CD4-positive, alpha-beta memory T cell (primary cell): ENCODE results near the gene AOPEP. TPM values are rescaled to one million over a fixed set of nuclear protein-coding genes. Genes with fewer than 3 reads are reported as not detected.

Experiments
- CTCF ChIA-PET: fragments of 350-600 bp; sonication (Branson Sonifier 250); formaldehyde crosslinking; loops from one replicate; lab custom pipeline; 2021; ENCODE audit warnings: inconsistent platforms; ENCODE audit not compliant: partially characterized antibody; lab: Charles Lee
- POLR2A ChIA-PET: fragments of 350-600 bp; sonication (Branson Sonifier 250); formaldehyde crosslinking; loops from one replicate; lab custom pipeline; 2021; ENCODE audit not compliant: partially characterized antibody; lab: Charles Lee
- DNase-seq, 5 donors: peaks; one replicate each; pipeline versions ENCODE4 v3.0.0 to v3.0.0-alpha.2; 2020 to 2022; ENCODE audit warnings: mixed read lengths in 1 of 5
- H3K27ac ChIP-seq: one replicate; pipeline ENCODE4 v1.7.0; 2013; ENCODE audit warnings: low read depth, low read length
- H3K27me3 ChIP-seq: 2 replicates; pipeline ENCODE4 v1.7.0; 2013; ENCODE audit warnings: mild to moderate bottlenecking, low read length, moderate library complexity; ENCODE audit not compliant: insufficient read depth
- H3K36me3 ChIP-seq: 2 replicates; pipeline ENCODE4 v1.7.0; 2013; ENCODE audit warnings: mild to moderate bottlenecking, low read length, moderate library complexity; ENCODE audit not compliant: insufficient read depth
- H3K4me1 ChIP-seq: 2 replicates; pipeline ENCODE4 v1.7.0; 2013; ENCODE audit warnings: mild to moderate bottlenecking, low read length, moderate library complexity; ENCODE audit not compliant: insufficient read depth
- H3K4me3 ChIP-seq, 2 donors: one replicate each; pipeline ENCODE4 v1.7.0; 2013; ENCODE audit warnings: low read length in 2 of 2, mild to moderate bottlenecking in 1 of 2
- H3K9me3 ChIP-seq, 2 donors: one replicate each; pipeline ENCODE4 v1.7.0; 2013; ENCODE audit warnings: low read length in 2 of 2, control low read depth in 1 of 2; ENCODE audit not compliant: control insufficient read depth in 1 of 2
- H3K27ac Mint-ChIP-seq, 7 donors: one replicate each; pipeline ENCODE4 v1.8.0; 2020 to 2021; ENCODE audit warnings: mixed read lengths in 7 of 7, mild to moderate bottlenecking in 6 of 7, inconsistent platforms in 3 of 7, moderate library complexity in 3 of 7
- H3K27me3 Mint-ChIP-seq, 2 donors: one replicate each; pipeline ENCODE4 v1.8.0; 2020 to 2021; ENCODE audit warnings: mixed read lengths in 2 of 2
- H3K36me3 Mint-ChIP-seq, 2 donors: one replicate each; pipeline ENCODE4 v1.8.0; 2020 to 2021; ENCODE audit warnings: mixed read lengths in 2 of 2, inconsistent platforms in 1 of 2, mild to moderate bottlenecking in 1 of 2
- H3K4me1 Mint-ChIP-seq, 4 donors: one replicate each; pipeline ENCODE4 v1.8.0; 2020 to 2021; ENCODE audit warnings: mixed read lengths in 4 of 4, mild to moderate bottlenecking in 1 of 4
- H3K4me3 Mint-ChIP-seq, 8 donors: one replicate each; pipeline ENCODE4 v1.8.0; 2020 to 2021; ENCODE audit warnings: mixed read lengths in 8 of 8, mild to moderate bottlenecking in 7 of 8, moderate library complexity in 6 of 8, inconsistent platforms in 3 of 8
- H3K9me3 Mint-ChIP-seq, 8 donors: one replicate each; pipeline ENCODE4 v1.8.0; 2020 to 2021; ENCODE audit warnings: mixed read lengths in 8 of 8, mild to moderate bottlenecking in 5 of 8, inconsistent platforms in 3 of 8, moderate library complexity in 1 of 8
- intact Hi-C: fragments of 100-400 bp; cut with micrococcal nuclease; formaldehyde crosslinking; loops from one replicate; pipeline ENCODE4 v1.15.1; 2023
- polyA plus RNA-seq, 2 donors: library from polyadenylated mRNA; unstranded; fragments of 300-500 nt; fragmentation: Illumina TruSeq; gene quantifications; one replicate each; pipeline ENCODE4 v1.2.3, GENCODE V29; 2021
- total RNA-seq, 2 experiments: library from RNA; stranded (reverse); gene quantifications; one replicate each; pipeline ENCODE4 v1.2.3, GENCODE V29; 2021

The AOPEP gene
- total and polyA plus RNA-seq, 4 experiments from 2014 or later = 3.1 to 11.7 (median 7.6) TPM

DNA sequence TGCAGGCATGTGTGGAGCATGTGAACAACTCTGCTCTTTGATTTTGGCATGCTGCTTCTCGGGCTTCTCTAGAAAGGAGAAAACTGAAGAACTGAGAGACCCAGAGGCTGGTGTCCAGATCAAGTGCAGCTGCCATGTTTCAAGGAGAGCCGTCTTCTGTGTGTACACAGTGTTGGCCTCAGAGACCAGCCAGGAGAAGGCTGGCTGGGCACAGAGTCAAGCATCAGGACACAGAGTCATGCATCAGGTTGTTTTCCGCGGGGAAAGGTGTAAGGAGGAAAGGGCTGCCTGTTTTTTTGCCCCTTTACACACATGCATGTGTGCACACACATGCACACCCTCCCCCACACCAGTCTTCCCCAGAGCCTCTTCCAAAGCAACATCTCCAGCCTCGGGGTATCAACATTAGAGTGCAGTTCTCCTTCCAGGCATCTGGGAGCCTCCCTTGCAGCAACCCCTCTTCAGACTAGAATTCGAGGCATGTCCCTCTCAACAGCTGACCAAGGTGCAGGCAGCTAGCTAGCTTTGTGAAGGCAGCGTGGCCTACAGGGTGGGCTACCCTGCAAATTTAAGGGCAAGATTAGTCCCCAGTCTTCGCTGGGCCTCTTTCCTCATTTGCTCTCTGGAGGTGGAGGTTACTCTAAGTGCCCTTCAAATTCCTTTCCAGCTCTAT, 180.9 kb downstream of the AOPEP start:
- Mint-ChIP-seq H3K4me3 (no peak overlapping the region), H3K36me3 (peaks cover 0 to 4% of the 10 kb centered on the region in 2 donors), H3K27ac (peak overlapping the region in 1 of 7 donors; percentile 56), H3K27me3 (no peaks in the 10 kb centered on the region), H3K4me1 (no peaks in the 10 kb centered on the region), H3K9me3 (no peaks in the 10 kb centered on the region)
- POLR2A ChIA-PET = no interaction called here
- Histone ChIP-seq H3K4me1 (no peaks in the 10 kb centered on the region), H3K27ac (no peak overlapping the region), H3K36me3 (no peaks in the 10 kb centered on the region), H3K27me3 (no peaks in the 10 kb centered on the region), H3K9me3 (no peaks in the 10 kb centered on the region), H3K4me3 (no peak overlapping the region)
- intact Hi-C loops = no loop called here
- no peak for DNase-seq
- CTCF ChIA-PET = no interaction called here

DNA sequence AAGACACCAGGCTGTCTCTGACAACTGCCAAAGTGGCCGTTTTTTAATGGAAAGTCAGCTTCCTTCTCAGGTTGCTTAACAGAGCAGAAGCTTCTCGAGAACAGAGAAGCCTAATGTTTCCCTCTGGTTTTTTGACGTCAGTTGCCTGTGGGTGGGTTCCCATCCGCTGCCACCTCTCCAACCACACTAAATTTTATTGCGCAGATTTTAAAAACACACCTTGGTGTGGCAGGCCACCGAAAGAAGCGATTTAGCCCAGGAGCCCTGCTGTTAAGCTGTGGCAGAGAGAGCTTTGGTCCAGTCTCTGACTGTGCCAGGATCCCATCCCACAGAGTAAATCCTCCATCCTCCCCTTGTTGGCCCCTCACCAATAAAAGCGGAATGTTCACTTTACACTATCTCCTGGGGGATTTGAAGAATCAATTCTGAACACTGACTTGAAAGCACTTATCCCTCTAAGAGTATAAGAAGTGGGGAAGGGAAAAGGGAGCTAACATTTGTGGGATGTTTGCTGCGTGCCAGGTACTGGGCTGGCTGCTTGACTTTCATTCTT, 181.6 kb downstream of the AOPEP start:
- no peak overlapping the region for H3K27ac ChIP-seq
- H3K4me1 ChIP-seq = no peaks in the 10 kb centered on the region
- no peaks in the 10 kb centered on the region for H3K36me3 ChIP-seq
- Mint-ChIP-seq H3K27me3 (no peaks in the 10 kb centered on the region), H3K4me3 (no peak overlapping the region), H3K36me3 (peaks cover 0 to 4% of the 10 kb centered on the region in 2 donors), H3K27ac (no peak overlapping the region), H3K4me1 (no peaks in the 10 kb centered on the region), H3K9me3 (no peaks in the 10 kb centered on the region)
- H3K9me3 ChIP-seq = no peaks in the 10 kb centered on the region
- no peaks in the 10 kb centered on the region for H3K27me3 ChIP-seq
- CTCF ChIA-PET = no interaction called here
- intact Hi-C loops = no loop called here
- POLR2A ChIA-PET = no interaction called here
- no peak for DNase-seq
- H3K4me3 ChIP-seq = no peak overlapping the region

DNA sequence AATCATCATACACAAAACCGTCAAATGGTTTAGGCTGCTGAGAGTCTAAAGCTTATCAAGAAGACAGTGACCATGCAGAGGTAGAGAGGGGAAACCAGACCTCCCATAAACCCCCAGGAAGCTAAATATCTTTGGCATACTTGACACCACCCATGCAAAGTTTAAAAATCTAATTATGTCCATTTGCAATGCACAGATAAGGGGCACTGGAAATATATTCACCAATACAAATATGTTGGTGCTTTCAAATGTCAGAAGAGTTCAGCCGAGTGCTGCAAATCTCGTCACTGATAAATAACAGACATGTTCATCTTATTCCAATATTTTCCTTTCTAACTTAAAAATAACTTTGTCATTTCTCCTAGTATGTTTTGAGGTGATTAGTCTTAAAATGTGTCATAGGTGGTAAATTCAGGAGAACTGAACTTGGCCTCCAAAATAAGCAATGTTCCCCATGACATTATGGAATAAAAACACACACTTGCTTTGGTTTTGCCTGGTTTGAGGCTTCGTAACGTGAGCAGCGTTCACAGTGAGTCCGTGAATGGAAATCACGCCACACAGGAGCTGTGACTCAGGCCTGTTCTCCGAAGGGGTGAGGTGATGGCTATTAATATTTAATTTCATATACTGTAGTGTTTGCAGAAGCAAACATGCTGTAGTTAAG, 182.2 kb downstream of the AOPEP start:
- H3K27me3 ChIP-seq = no peaks in the 10 kb centered on the region
- H3K36me3 ChIP-seq = no peaks in the 10 kb centered on the region
- H3K4me3 ChIP-seq = no peak overlapping the region
- Mint-ChIP-seq H3K36me3 (peaks cover 0 to 4% of the 10 kb centered on the region in 2 donors), H3K27ac (no peak overlapping the region), H3K27me3 (no peaks in the 10 kb centered on the region), H3K4me3 (no peak overlapping the region), H3K9me3 (no peaks in the 10 kb centered on the region), H3K4me1 (no peaks in the 10 kb centered on the region)
- no peaks in the 10 kb centered on the region for H3K4me1 ChIP-seq
- CTCF ChIA-PET = no interaction called here
- H3K9me3 ChIP-seq = no peaks in the 10 kb centered on the region
- intact Hi-C loops = no loop called here
- DNase-seq = no peak
- H3K27ac ChIP-seq = no peak overlapping the region
- POLR2A ChIA-PET = no interaction called here

DNA sequence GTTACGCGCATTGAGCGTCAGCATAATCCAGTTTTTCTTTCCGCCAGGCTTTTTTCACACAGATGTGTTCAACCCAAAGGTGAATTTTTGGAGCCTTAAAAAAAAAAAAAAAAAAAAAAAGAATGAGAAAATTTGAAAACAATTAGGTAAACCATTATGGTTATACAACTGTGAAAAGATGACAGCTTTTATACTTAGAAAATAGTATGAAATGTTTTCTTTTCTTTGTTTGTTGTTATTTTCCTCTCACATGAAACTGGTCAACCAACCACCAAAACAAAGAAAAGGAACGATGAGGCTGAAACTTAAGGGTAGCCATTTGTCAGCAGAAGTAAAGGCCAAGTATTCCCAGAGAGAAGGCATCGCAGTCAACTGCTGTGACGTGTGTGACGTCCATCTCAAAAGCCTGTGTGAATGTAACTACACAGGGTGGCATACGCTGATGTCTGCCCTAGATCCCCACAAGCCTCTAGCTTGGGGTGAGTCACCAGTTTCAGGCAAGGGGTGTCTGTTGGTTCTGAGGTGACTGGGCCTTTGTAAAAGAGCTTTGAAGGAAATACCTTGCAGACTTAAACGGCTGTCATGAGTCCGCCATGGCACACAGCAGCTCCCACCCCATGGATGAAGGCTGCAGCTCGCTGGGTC, 182.9 kb downstream of the AOPEP start:
- intact Hi-C loops = no loop called here
- no peaks in the 10 kb centered on the region for H3K9me3 Mint-ChIP-seq
- no peaks in the 10 kb centered on the region for H3K27me3 ChIP-seq
- no peaks in the 10 kb centered on the region for H3K4me1 ChIP-seq
- ChIA-PET POLR2A (no interaction called here), CTCF (no interaction called here)
- no peak overlapping the region for H3K4me3 Mint-ChIP-seq
- no peak overlapping the region for H3K4me3 ChIP-seq
- no peak overlapping the region for H3K27ac Mint-ChIP-seq
- H3K27ac ChIP-seq = no peak overlapping the region
- no peaks in the 10 kb centered on the region for H3K36me3 Mint-ChIP-seq
- no peaks in the 10 kb centered on the region for H3K36me3 ChIP-seq
- H3K9me3 ChIP-seq = no peaks in the 10 kb centered on the region
- no peaks in the 10 kb centered on the region for H3K4me1 Mint-ChIP-seq
- H3K27me3 Mint-ChIP-seq = no peaks in the 10 kb centered on the region
- DNase-seq = no peak

DNA sequence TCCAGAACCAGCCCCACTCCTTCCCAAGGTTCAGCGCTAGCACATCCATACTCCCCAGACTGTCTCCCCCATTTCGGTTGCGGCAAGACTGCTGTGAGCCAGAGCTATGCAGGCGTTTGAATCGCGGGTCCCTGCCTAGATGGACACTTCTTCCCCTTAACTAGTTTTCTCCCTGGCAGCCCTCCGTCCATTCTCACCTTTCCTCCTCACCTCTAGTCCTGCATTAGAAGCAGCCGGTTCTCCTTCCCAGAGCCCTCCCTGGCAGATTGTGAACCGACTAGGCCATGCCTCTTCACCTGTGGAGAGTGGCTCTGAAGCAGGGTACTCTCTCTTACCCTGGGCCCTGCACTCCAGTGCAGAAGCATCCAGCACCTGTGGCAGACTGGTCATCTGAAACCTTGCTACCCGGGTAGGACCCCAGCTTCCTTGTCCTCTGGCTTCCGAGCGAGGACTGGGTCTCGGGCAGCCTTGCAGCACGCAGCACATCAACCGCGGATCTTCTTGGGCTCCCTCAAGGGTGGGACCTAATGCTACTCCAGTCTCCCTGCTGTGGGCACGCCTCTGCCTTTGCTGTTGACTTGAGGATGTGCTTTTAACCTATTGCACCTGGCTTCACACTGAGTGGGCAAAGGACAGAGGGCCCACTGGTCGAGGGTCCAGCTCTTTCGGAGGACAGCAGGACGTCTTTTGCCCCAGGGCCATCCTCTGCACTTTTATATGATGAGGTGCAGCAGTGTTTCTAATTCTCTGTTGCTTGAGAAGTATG, 183.6 kb downstream of the AOPEP start:
- Mint-ChIP-seq H3K36me3 (no peaks in the 10 kb centered on the region), H3K9me3 (no peaks in the 10 kb centered on the region), H3K4me1 (no peaks in the 10 kb centered on the region), H3K4me3 (no peak overlapping the region), H3K27ac (no peak overlapping the region), H3K27me3 (no peaks in the 10 kb centered on the region)
- Histone ChIP-seq H3K27me3 (no peaks in the 10 kb centered on the region), H3K27ac (no peak overlapping the region), H3K4me1 (no peaks in the 10 kb centered on the region), H3K9me3 (no peaks in the 10 kb centered on the region), H3K36me3 (no peaks in the 10 kb centered on the region), H3K4me3 (no peak overlapping the region)
- ChIA-PET POLR2A (no interaction called here), CTCF (interaction anchor here (1.1 kb wide), 1 partner anchor 127 kb away, joined by 4 read pairs; no protein-coding TSS in a partner anchor)
- intact Hi-C loops = no loop called here
- DNase-seq = no peak

DNA sequence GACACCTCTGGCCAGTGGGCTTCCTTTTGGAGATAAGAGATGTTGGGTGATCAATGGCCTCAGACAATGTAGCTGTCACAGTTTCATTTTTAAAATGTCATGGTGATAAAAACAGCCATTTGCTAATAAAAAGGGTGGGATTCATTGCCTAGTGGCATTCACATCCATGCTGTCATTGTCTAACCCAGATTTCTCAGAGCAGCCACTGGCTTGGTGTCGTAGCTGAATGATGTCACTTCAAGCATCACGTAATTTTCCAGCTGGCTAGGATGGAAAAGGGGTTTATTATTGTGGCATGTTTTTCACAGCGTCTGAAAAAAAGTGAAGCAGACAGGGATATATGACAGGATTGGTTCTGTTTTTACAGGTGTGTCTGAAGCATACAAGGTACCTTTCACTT, 184.7 kb downstream of the AOPEP start:
- H3K9me3 Mint-ChIP-seq = no peaks in the 10 kb centered on the region
- H3K36me3 ChIP-seq = no peaks in the 10 kb centered on the region
- H3K4me1 Mint-ChIP-seq = no peaks in the 10 kb centered on the region
- ChIA-PET POLR2A (no interaction called here), CTCF (interaction anchor here (1.1 kb wide), 1 partner anchor 128 kb away, joined by 4 read pairs; no protein-coding TSS in a partner anchor)
- no peaks in the 10 kb centered on the region for H3K4me1 ChIP-seq
- H3K27ac Mint-ChIP-seq = no peak overlapping the region
- no peaks in the 10 kb centered on the region for H3K27me3 ChIP-seq
- H3K27me3 Mint-ChIP-seq = no peaks in the 10 kb centered on the region
- intact Hi-C loops = no loop called here
- no peak overlapping the region for H3K4me3 ChIP-seq
- H3K9me3 ChIP-seq = no peaks in the 10 kb centered on the region
- no peak for DNase-seq
- H3K36me3 Mint-ChIP-seq = peaks cover 0 to 3% of the 10 kb centered on the region in 2 donors
- no peak overlapping the region for H3K4me3 Mint-ChIP-seq
- no peak overlapping the region for H3K27ac ChIP-seq
